CD4-positive, alpha-beta T cell treated with Interleukin-4 for 1 hour (primary cell): ENCODE data around the gene SPTBN1.

Experiments used
- DNase-seq, 2 donors: peaks; one replicate each; pipeline ENCODE4 v3.0.0-alpha.2; 2020 to 2022

The SPTBN1 gene

GRCh38 chr2:54638103-54638502 is 182.0 kb downstream of the SPTBN1 start:
- DNase-seq: no peak

DNA sequence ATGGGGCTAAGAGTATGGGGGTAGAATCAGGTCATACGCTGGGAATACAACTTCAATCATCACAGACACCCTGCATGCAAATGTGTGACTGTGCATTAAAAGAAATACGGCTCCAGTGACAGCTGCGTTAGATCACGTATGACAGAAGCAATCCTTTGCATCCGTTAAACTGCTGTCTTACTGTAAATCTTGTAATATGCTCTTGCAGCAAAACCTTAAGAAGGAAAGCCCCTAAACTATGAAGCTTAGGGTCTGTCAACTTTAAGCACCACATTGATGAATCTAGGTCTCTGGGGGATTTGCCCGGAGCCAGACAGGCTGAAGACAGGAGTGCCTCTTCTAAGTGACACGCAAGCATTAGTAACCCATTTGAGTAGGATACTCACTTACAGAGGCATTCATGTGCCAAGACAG is 182.7 kb downstream of the SPTBN1 start:
- no peak for DNase-seq

DNA sequence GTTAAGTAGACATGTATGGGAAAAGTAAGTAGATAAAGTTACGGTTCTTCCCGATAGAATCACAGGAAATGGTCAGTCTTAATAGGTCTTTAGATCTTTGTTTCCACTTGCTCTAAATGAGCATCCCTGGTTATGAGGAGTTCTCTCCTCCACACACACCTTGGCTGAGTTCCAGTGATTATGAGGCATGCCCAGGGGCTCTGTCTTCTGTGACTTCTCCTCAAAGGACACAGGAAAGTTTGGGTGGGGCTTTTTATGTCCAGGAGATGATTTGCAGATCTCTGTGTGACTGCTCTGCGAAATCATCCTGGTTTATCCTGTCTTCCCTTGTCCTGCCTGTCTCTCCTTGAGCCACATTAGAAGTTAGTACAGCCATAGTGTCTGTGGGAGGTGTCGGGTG is 183.5 kb downstream of the SPTBN1 start:
- DNase-seq: no peak

- no peak for DNase-seq
Observed at GRCh38 chr2:54640834-54641540, 184.9 kb downstream of the SPTBN1 start.

DNA sequence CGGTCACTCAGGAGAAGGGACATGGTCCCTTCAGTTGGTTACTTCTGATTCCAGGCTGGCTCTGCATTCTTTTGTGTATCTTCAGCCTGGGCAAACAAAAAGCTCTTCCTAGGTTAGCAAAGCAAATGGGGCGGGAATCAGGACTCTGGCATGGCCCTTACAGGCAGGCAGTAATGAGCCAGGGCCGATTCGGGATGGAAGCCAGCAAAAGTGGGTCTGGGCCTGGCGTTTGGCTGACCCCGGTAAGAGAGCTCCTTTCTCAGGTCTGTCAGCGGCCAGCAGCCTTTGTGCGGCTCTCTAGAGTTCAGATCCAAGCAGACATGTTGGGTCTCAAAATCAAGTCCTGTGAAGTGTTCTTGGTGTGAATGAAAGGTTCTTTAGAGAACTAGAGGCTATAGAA is 185.9 kb downstream of the SPTBN1 start:
- DNase-seq: no peak

DNA sequence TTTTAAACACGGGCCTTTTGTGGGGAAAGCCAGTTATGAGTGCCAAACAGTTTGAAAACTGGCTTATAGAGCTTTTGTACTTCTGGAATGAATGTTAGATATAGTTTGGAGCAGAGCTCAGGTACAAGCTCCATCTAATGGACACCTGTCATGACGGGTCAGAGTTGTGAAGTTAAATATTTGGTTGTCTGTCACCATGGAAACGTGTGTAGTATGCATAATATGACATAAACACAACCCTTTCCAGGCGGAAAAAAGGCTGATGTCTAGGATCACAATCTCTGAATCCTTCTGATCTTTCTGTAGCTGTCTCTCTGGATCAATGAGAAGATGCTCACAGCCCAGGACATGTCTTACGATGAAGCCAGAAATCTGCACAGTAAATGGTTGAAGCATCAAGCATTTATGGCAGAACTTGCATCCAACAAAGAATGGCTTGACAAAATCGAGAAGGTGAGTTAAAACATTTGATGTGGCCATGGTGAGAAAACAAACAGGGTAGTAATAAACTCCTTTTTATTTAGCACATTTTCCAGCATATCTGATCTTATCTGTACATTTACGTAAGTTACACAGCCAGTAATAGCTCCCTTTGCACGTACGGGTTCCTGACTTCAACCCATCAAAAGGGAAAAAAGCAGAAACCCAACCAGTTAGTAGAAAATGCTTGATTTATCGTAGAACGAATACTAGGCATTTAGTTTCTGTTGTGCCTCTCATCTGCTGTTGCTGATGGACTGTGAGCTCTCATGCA is 186.7 kb downstream of the SPTBN1 start:
- no peak for DNase-seq

DNA sequence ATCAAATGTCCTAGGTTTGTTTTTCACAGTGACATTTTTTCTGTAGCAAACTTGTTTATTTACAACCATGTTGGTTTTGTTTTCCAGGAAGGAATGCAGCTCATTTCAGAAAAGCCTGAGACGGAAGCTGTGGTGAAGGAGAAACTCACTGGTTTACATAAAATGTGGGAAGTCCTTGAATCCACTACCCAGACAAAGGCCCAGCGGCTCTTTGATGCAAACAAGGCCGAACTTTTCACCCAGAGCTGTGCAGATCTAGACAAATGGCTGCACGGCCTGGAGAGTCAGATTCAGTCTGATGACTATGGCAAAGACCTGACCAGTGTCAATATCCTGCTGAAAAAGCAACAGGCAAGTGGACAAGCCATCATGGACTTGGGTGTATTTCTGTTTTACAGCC is 188.1 kb downstream of the SPTBN1 start:
- DNase-seq: no peak

- no peak for DNase-seq
Observed at GRCh38 chr2:54646170-54646927, 190.2 kb downstream of the SPTBN1 start.

GRCh38 chr2:54648256-54648655 is 192.1 kb downstream of the SPTBN1 start:
- no peak for DNase-seq

DNA sequence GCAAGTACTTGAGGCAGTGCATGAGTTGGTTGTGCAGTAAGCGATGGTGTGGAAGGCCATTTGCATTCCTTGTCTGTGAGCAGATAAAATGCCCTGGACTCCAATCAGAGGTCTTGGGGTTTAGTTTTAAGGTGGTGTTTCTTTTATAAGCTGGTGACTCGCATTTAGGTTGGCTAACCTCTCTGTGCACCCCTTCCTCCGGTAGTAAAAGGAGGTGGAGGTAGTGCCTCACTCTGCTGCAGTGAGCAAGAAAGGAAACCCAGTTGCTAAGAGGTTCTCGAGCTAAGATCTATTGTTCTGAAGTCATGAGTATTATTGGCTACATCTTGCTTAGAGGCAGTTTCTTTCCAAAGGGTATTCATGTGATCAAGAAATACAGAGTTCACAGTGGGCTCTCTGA is 193.1 kb downstream of the SPTBN1 start:
- DNase-seq: no peak

DNA sequence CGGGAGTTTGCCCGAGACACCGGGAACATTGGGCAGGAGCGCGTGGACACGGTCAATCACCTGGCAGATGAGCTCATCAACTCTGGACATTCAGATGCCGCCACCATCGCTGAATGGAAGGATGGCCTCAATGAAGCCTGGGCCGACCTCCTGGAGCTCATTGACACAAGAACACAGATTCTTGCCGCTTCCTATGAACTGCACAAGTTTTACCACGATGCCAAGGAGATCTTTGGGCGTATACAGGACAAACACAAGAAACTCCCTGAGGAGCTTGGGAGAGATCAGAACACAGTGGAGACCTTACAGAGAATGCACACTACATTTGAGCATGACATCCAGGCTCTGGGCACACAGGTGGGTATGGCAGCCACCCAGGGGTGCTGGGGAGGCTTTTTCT is 193.5 kb downstream of the SPTBN1 start:
- no peak for DNase-seq

DNA sequence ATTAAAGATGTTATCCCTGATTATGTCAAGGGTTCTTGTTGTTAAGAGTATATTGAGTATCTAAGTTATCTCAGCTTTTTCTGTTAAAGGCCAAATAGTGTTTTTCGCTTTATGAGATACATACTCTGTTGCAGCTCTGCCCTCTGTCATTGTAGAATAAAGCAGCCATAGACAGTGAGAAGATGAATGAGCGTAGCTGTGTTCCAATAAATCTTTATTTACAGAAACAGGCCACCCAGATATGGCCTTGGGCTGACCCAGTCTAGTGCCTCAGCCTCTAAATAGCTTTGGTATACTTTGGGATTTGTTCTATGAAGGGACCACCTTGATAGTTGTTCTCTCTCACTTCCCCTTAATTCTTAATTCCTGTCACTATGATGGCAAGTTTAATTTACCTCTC is 194.5 kb downstream of the SPTBN1 start:
- no peak for DNase-seq

DNA sequence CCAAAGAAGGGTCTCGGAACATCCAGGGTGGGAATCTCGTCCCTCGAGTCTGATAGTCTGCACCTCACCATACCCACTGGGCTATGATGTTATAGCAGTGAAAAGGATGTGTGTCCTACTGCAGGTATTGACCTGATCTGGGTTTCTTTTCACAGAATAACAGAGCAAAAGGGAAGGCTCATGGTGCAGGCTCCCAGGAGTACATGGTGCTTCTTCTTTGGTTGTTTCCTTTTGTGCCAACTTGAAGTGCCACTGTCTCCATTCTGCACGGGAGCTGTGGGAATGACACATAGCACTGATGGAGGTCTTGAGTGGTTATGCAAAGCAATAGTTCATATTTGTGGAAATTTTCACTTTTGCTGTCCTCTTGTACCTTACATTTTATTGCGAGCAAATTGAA is 195.2 kb downstream of the SPTBN1 start:
- no peak for DNase-seq

DNA sequence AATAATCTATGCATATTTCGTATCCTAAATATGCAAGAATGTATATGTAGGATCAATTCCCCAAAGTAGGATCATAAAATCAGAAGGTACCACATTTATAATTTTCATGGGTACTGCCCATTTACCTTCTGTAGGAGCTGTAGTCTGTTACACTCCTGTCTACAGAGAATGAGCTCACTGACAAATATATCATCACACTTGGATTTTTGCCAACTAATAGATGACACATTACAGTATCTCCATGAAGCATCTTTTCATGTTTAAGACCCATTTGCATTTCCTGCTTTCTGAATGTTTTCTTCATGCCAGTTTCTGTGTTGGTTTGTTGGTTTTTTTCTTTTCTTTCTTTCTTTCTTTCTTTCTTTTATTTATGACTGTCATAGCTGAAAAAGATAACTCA is 196.4 kb downstream of the SPTBN1 start:
- no peak for DNase-seq

DNA sequence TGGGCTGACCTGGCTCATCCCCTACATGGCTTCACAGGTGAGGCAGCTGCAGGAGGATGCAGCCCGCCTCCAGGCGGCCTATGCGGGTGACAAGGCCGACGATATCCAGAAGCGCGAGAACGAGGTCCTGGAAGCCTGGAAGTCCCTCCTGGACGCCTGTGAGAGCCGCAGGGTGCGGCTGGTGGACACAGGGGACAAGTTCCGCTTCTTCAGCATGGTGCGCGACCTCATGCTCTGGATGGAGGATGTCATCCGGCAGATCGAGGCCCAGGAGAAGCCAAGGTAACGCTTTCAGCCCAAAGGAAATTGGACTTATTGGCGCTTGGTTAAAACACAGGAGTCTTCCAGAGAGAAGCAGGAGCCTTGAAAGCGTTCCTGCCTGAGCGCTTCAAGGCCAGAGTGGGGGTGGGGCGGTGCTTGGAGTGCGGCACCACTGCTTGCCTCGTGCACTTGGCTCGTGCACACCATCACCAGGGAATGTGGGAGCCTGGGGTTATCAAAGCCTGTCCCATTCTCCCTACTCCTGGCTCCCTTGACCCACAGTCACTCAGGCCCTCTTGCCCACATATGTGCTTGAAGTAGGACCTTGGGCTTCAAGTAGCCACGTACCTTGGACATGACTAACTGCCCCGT is 197.6 kb downstream of the SPTBN1 start:
- no peak for DNase-seq

- DNase-seq: no peak
Observed at GRCh38 chr2:54655046-54655809, 199.1 kb downstream of the SPTBN1 start.

DNA sequence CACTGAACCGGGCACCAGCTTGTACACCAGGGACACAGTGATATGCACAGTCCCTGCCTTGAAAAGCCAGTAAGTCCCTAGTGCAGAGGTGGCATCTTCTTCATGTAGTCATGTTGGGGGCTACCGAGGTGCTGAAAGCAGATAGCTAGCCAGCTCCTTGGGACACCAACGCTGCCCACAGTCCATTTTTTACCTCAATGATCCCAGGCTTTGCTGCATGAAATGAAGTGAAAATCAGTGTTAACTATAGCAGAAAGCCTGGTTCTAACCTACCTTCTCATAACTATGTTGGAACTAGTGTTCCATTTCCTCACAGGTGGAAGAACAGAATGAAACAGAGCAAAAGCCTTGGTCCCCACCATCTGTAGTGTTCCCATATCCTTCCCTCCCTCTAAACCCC is 200.7 kb downstream of the SPTBN1 start:
- DNase-seq: no peak

- peak; percentile 23 to 35 for DNase-seq
Observed at GRCh38 chr2:54657664-54658083, 201.5 kb downstream of the SPTBN1 start.

DNA sequence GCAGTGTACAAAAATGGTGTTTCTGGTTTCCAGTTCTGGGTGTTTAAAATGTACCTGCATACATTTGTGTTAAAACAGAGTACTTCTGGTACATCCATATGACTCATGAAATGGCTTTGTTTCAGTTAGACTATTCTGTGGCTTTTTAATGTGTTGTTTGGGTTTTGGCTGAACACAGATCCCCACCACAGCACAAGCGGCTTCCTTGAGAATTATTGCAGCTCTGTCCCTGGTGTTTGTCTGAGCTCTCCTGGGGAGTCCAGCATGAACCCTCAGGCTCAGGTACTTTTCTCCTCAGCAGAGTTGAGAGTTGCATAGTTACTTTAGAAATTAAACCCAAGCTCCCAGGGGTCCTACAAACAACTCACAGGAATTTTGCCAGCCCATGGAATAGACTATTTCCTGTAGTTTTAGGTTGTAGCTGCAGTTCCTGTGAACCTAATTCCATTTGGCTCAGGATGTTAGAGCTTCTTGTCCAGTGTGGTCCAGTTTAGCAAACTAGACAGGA is 202.5 kb downstream of the SPTBN1 start:
- DNase-seq: no peak

DNA sequence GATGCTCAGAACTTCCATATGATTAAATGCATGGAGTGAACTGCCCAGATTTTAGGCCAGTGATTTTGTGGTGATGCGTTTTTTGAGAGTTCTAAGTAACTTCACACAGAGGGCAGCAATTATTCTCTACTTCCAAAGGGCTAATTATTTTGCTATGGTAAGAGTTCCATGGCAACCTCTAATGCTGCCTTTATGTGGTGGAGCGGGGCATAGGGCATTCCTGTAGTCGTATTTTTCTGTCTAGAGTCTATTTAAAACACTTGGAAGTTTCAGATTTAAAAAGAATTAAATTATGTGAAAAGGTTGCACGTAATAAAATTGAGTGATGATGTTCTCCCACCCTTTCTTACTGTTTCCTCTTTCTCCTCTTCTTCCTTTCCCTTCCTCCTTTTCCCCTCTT is 203.4 kb downstream of the SPTBN1 start:
- no peak for DNase-seq

DNA sequence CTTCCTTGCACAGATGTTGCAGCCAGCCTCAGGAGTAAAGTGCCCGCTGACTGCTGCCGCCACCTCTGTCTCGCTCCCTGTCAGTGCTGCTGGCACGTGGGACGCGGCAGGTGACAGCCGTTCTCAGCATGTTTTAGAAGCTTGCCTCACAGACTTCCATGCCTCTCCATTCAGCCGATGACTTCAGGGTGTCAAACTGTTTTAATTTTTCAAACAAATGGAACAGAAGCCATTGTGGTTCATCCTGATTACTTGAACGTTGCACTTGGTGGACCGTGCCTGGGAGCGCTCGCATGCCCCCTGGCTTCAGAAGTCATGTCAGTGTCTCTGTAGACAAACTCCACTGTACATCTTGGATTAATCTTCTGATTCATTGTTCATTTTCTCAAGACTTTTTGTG is 204.6 kb downstream of the SPTBN1 start:
- DNase-seq: no peak

DNA sequence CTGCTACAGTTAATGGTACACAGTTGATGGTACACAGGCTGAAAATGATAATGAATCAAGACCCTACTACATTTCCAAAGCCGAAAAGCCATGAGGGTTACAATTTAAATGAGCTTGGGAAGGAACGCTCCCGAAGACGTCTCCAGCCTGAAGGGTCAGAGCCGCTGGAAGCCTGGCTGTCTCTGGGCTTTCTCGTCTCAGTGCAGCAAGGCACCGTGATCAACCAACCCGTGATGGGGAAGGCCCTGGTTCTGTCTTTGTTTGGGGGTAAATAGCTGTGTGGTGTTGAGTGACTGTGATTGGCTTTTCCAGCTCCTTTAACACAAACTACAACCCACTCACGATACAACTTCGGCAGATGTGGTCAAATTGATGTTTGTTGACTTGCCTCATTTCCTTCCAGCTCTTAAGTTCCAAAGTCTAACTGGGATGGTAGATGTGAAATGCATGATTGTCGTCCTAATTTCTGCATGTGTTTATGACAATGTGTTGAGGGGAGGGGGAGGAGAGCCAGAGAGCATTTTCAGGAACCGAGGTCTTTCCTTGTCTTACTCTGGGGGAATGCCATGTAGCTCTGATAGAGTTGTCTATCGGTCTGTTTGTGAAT is 207.4 kb downstream of the SPTBN1 start:
- no peak for DNase-seq
